Body of pancreas (tissue), 4 donors: ENCODE data around the gene VASH1.

Experiments
- CTCF ChIP-seq, 7 experiments: fragments of 450-650 bp in 4 of 7; fragments of 200-600 bp in 3 of 7; sonication (generic) in 3 of 7; IDR thresholded peaks; one replicate each; pipeline ENCODE4 v1.5.1; 2016 to 2019; ENCODE audit warnings: antibody characterized with exemption in 7 of 7
- POLR2A ChIP-seq, 3 donors: fragments of 450-650 bp; IDR thresholded peaks; one replicate each; pipeline ENCODE4 v1.6.1; 2016; ENCODE audit warnings: antibody characterized with exemption in 3 of 3, mild to moderate bottlenecking in 2 of 3

GRCh38 chr14:76769636-76770292 is 8.5 kb downstream of the VASH1 start:
- no peak for TF ChIP-seq POLR2A (IDR thresholded peaks at IDR 0.05)
- no peak for TF ChIP-seq CTCF (IDR thresholded peaks at IDR 0.05)
